Cortex of kidney (tissue), 1 donor: ENCODE measurements around the gene ARHGEF17.

Experiments
- DNase-seq: peaks from one replicate; lab custom pipeline; 2025; lab: John Stamatoyannopoulos, UW

ARHGEF17 gene

DNA sequence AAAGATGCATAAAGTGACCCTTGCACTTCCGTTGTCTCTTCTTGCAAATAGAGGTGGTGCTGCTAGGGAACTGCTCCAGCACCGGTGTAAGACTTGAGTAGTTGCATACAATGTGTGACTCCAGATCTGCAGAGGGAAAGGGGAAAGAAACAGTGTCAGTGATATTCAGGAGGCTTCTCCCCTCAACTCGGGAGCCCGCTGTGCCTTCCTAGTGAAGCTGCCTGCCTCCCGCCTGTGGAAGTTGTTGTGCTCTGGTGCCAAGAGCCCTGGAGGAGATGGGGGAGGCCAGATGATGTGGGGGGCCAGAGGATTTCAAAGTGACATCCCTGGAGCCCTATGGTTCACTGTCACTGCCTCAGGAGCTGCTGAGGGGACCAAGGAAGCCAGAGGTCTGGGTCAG is 98.5 kb downstream of the ARHGEF17 start:
- no peak for DNase-seq

DNA sequence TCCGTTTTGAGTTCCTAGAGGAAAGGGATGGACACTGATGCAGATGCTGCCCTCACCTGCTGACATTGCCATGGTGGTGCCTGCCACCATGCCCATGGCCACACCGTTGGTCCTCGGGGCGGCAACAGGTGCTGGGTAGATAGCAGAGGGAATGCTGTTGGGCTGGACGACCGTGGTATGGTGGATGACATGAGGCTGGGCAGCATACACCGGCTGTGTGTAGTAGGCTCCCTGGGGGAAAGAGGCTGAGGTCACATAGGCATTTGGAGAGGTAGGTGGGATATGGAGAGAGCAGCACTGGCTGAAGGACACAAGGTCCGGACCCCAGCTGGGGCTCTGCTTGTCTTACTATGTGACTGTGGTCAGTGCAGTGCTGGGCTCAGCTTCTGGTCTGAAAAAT is 101.4 kb downstream of the ARHGEF17 start:
- no peak for DNase-seq

DNA sequence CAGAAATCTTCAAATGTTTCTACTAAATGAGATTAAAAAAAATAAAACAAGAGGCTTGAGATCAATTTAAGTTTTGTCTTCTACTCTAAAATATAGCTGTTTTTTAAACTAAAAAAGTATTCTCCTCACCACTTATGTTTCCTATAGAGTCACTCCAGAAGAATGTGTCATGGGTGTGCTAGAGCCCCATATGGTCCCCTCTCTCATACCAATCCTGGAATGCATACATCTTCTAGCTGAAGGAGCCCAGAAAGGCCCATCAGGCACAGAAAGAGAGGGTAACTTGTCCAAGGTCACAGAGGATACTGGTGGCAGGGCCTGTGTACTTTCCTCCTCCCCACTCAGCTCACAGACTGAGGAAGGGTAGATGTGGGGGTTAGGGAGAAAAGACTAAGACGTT is 102.6 kb downstream of the ARHGEF17 start:
- no peak for DNase-seq

DNA sequence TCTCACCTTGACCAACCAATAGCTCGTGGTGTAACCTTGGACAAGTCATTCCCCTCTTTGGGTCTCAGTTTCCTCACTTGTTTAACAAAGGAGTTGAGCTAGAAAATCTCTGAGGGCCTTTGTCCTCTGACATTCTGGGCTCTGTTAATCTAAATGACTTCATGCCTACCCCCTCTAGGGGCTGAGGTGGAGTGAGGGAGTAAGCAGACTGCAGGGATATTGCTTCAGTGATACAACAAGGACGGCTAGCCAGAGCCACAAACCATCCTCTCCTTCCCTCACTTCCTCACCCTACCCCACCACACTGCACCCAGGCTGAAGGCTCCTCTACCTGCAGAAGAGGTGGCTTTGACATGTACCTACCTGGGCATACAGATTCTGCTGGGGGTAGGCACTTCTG is 103.0 kb downstream of the ARHGEF17 start:
- DNase-seq, result no peak

DNA sequence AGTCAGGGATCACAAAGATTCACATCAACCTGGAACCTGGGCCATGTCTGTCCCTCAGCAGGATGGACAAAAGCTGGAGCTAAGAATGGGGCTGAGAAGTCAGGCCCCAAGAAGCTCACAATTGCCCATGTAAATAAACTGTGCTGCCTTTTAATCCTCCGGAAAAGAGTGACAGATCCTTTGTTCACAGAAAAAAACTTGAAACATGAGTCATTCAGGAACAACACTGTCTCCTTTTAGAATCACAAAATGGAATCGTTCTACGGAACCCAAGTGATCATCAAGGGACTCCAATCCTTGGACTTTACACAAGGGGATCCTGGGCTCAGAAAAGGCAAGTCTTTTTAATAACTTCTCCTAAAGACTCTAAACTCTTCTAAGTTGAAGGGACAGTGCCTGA is 104.2 kb downstream of the ARHGEF17 start:
- DNase-seq, result no peak

GRCh38 chr11:73413256-73413655 is 105.2 kb downstream of the ARHGEF17 start:
- DNase-seq, result no peak

DNA sequence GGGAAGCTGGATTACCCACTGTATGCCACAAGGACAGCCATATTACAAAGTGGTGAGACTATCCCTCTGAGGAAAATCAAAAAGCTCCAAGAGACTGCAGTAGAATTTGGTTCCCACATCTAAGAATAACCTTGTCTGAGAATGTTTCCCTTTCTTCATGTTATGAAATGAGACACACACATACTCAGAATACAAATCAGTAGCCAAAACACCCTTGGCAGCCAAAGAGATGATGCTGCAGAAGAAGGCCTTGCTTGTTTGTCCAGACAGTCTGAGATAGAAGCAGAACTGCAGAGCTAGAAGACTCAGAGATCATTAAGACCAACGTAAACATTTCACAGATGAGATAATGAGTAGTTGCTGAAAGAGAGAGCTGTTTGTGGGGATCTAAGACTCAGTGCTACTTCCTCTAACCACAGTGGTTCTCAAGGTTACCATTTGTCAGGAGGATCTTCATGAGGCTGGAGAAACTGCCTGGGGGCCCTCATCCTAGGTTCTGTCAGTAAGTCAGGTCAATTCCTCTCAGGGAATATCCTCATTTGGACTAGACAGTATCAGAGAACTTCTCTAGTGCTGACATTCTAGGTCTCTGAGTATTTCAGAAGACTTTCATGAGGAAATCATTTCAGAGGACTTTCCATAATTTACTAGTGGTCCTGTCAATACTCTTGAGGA is 107.0 kb downstream of the ARHGEF17 start:
- no peak for DNase-seq

DNA sequence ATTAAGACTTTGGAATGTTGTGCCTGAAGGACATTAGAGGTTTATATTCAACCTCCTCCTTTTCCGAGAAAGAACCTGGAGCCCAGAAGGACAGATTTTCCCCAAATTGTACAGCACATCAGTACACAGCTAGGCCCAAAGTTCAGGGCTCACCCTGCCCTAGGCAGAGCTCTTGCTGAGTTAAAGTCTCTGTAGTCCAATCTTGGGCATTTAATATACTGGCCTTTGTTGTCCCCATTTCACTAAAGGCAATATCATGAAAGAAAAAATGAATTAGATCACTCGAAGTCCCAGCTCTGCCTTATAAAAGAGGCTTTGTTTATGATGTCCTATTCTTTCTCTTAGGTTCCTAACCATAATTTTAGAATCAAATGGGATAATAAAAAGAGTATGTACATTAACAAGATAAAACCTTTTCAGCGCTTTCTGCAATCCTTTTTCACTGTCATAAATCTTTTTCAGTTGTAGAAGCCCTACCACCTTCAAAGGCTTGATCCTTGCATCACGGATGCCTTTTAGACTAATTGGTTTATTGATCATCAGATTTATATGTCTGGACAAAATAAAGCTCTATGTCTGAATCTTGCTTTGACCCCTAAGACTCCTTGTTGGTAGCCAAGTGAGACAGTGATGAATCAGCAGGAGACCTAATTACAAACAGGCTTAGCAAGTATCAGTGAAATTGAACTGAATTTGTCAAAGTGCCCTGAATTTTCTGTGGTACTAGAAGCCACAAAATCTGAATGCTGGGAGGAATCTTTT is 108.0 kb downstream of the ARHGEF17 start:
- DNase-seq, result no peak

DNA sequence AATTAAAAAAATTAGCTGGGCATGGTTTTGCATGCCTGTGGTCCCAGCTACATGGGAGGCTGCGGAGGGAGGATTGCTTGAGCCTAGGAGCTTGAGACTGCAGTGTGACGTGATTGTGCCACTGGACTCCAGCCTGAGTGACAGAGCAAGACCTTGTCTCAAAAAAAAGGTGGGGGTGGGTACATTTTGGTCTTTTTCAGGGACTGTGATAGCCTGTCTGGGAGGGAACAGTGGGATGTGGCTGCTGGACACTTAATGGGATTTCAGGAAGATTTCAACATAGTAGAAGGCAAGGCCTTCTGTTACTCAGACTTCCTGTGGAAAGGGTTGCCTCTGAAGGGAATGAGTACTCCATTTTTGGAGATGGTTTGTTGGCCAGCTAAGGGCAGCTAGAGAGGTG is 108.7 kb downstream of the ARHGEF17 start:
- no peak for DNase-seq
